Non-pigmented ciliary epithelial cell (primary cell): ENCODE measurements around the gene SIRPG.

Experiments
- DNase-seq: peaks from one replicate; pipeline ENCODE4 v3.0.0-alpha.2; 2010; ENCODE audit warnings: low read depth

SIRPG gene

GRCh38 chr20:1595333-1595732 is 62.2 kb downstream of the SIRPG start:
- no peak for DNase-seq

GRCh38 chr20:1588533-1589460 is 68.8 kb downstream of the SIRPG start:
- no peak for DNase-seq

GRCh38 chr20:1587781-1588532 is 69.6 kb downstream of the SIRPG start:
- DNase-seq: no peak

GRCh38 chr20:1579488-1579887 is 78.1 kb downstream of the SIRPG start:
- no peak for DNase-seq
